Middle frontal gyrus (tissue), 1 donor: ENCODE results near the gene MYADM.

Source experiments
- DNase-seq: peaks from one replicate; pipeline ENCODE4 v3.0.0-alpha.2; 2015; ENCODE audit warnings: low spot score; ENCODE audit errors: extremely low spot score

MYADM gene

DNA sequence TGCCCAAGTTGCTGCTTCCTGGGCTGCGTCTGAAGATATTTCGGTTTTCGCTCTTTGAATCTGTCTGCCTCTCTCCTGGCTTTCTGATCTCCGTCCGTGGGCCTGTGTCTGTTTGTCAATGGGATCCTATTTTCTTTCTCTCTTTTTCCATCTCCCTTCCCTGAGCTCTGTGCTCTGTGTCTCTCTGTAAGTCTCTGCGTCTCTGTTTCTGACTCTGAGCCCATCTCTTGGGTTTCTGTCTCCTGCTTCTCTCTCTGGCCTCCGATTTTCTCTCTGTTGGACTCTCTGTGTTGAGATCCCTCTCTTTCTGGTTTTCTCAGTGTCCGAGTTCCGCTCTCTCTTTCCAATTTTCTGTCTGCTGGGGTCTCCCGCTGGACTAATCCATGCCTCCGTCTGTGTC, 16.1 kb downstream of the MYADM start:
- DNase-seq: no peak

DNA sequence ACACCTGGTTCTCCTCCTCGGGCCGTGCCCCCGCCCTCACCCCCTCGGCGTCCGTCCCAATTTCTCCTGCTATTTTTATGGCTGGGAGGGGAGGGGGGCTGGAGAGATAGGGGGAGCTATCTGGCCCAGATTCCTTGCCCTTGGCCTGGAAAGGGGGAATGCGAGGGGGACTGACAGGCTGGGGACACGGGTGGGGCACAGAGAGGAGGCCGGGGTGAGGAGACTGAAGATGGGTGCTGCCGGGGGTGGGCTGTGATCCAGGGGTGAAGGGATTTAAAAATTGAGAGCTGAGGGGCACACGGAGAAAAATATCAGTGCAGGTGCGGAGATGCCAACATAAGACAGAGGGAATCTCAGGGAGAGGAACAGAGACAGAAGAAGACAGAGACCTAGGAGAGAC, 16.6 kb downstream of the MYADM start:
- DNase-seq: no peak

DNA sequence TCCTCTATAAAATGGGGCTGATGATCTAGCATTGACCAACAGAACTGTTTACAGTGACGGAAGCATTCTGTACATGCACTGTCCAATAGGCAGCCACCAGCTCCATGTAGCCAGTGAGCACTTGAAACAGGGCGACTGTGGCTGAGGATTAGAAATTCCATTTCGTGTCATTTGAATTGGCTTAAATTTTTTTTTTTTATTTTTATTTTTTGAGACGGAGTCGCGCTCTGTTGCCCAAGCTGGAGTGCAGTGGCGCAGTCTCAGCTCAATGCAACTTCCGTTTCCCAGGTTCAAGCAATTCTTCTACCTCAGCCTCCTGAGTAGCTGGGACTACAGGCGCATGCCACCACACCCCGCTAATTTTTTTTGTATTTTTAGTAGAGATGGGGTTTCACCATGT, 17.4 kb downstream of the MYADM start:
- no peak for DNase-seq

DNA sequence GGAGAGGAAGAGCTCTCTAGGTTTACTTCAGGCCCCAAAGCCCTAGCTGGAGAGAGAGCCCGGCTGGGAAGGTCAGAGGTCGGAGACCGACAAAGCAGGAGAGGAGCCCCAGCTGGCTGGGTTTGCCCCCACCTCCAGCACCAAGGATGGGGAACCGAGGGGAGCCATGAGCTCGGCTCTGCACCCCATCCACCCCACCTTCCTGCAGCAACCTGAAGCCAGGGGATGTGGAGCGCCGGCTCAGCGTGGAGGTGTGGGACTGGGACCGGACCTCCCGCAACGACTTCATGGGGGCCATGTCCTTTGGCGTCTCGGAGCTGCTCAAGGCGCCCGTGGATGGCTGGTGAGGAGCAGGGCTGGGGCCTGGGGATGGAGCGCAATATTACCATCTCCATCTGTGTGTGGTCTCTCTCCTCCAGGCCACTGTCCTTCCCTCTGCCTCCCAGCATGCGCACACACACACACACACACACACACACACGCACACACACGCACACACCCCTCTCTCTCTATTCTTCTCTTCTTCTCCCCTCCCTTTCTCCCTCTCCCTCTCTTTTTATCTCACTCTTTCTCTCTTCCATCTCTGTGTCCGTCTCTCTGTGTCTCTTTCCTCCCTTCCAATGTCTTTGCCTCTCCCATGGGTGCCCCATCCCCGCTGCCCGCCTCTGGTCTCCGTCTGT, 24.8 kb downstream of the MYADM start:
- no peak for DNase-seq

DNA sequence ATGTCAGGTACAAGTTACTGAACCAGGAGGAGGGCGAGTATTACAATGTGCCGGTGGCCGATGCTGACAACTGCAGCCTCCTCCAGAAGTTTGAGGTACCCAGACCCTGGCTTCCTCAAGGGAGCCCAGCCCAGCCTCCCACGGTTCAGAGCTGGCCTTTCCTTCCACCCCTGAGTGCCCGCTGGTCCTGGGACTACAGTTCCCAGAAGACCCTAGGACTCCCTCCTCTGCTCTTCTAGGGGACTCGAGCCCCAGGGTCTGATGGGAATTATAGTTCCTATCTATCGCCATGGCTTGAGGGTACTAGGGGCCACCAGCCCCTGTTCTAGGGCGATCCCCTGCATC, 25.3 kb downstream of the MYADM start:
- DNase-seq: no peak

DNA sequence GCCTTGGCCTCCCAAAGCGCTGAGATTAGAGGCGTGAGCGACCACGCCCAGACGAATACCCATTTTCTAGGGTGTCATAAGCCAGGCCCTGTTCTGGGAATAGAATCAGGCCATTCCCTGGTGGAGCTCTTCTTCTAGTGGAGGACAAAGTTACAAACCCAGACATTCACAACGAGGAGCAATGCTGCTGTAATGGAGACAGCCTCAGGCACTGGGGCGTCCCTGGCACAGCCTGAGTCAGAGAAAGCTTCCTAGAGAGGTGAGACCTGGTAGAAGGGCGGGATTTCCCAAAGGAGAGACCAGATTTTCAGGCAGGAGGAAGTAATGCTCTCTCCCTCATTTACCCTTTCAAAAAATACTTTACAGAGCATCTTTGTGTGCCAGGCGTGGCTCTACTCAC, 27.0 kb downstream of the MYADM start:
- no peak for DNase-seq

DNA sequence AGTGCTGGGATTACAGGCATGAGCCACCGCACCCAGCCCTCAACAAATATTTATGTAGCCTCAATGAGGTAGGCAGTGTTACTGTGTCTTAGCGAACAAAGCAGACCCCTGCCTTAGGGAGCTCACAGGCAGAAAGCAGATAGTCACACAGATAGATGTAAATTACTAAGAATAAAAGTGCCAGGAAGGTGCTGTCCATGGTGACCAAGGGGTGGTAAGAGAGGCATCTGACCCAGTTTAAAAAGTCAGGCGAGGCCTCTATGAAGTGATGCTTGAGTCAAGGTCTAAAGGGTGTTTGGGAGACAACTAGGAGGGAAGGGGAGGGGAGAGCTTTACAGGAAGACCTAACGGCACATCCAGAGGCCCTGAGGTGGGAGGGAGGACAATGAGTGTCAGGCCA, 29.0 kb downstream of the MYADM start:
- no peak for DNase-seq

DNA sequence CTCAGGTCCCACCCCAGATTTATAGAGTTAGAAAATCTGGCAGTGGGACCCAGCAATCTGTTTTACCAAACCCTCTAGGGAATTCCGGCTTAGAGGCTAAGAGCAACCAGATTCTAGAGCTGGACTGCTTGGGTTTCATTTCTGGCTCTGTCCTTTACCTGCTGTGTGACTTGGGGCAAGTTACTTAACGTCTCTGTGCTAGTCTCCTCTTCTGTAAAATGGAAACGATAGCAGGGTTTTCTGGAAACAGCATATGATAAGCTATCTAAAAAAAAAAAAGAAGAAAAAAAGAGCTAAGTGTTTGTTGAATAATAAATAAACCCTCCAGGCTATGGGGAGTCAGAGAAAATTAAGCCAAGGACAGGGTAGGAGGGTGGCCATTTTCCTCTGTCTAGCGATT, 29.8 kb downstream of the MYADM start:
- DNase-seq: no peak

DNA sequence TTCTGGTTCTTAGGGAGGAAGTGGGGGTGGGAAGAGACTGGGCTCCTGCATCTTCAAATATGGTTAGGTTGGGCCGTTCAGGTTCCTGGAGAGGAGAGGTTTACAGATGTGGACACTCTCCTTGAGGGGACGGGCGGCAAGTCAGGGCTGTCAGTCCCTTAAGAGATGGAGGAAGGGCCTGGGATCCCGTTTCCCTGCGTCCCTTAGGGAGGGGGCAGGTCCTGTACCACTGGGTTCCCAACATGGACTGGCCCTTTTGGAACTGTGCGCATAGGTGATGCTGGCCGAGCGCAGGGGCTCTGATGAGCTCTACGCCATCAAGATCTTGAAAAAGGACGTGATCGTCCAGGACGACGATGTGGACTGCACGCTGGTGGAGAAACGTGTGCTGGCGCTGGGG, 30.5 kb downstream of the MYADM start:
- no peak for DNase-seq

DNA sequence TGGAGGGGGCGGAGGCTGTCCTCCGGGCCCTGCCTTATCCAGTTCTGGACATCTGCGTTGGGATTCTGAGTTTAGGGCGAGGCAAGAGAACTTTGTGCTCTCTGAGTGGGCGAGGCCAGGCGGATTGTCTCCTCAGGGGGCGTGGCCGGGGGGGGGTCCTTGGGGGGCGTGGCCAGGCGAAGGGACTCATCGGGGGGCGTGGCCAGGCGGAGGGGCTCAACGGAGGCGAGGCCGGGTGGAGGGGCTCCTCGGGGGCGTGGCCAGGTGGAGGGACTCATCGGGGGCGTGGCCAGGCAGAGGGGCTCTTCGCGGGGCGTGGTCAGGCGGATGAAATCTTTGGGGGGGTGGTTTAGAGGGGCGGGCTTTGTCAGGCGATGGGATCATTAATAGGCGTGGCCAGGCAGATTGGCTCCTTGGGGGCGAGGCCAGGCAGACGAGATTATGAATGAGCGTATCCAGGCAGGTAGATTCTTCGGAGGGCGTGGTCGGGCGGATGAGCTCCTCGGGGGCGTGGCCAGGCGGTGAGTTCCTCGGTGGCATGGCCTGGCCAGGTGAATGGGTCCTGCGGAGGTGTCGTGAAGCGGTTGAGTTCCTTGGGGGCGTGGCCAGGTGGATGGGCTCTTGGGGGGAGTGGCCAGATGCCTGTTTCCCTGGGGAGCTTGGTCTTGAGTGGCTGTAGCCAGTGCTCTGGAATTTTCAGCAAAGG, 31.1 kb downstream of the MYADM start:
- no peak for DNase-seq

DNA sequence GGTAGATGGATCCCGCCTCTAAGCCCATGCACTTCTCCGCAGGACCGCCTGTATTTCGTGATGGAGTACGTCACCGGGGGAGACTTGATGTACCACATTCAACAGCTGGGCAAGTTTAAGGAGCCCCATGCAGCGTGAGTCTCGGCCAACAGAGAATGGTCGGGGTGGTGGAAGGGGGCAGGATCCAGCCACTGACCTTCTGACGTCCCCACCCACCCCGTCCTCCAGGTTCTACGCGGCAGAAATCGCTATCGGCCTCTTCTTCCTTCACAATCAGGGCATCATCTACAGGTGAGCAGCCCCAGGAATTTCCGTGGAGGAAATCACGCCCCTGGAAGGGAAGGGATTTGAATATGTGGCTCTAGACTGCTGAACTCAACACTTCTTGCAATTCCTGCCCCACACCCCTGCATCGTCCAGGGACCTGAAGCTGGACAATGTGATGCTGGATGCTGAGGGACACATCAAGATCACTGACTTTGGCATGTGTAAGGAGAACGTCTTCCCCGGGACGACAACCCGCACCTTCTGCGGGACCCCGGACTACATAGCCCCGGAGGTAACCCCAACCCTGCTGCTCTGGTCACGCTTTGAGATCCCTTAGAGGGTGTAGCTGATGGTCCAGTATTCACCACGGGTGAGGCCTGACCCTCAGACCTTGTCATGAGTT, 32.6 kb downstream of the MYADM start:
- no peak for DNase-seq

DNA sequence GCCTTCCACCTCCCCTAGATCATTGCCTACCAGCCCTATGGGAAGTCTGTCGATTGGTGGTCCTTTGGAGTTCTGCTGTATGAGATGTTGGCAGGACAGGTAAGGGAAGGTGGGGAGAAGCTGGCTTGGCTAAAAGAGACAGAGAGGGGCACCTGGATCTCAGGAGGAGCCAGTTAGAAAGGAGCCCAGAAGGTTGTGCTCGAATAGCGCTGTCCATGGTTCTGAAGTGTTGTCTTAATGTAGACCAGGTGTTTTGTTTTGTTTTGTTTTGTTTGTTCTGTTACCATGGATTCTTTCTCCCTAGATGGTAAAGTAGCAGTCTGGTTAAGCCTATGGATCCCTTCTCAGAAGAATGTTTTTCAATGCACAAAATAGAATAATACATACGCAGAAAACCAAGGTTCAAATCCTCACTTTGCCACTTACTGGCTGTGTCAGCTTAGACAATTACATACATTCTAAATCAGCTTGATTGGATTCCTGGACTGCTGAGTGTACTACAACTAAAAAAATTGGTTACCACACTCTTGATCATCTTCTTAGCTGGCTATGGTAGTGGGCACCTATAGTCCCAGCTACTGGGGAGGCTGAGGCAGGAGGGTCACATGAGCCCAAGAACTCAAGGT, 35.5 kb downstream of the MYADM start:
- DNase-seq: no peak

DNA sequence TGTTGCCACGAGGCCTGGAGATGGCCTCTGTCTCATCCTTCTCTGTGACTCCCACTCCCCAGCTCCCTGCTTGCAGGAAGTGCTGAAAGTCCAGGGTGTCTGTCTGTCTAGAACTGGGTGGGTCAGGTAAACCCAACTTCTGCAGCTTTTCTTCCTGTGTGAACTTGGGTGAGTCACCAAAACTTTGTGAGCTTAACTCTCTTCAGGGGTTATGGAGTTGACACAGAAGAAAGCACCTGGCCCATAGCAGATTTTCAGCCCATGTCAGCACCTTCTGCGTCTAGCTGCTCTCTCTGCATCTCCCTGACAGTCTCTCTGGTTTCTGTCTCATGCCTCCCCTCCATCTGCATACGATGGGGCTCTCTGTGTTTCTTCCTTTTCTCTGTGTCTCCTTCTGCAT, 37.2 kb downstream of the MYADM start:
- DNase-seq: no peak

DNA sequence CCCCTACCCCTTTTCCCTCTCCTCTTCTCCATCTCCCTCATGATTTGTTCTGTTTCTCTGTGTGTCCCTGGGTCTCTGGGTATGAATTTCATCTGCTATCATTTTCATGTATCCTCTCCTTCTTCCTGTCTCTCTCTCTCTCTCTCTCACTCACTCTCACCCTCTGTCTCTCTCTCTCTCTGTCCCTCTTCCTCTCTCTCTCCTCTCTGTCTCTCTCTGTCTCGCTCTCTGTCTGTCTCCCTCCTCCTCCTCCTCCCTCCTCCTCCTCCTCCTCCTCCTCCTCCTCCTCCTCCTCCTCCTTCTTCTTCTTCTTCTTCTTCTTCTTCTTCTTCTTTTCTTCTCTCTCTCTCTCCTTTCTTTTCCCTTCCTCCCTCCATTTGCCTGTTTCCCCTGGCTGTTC, 38.1 kb downstream of the MYADM start:
- no peak for DNase-seq

DNA sequence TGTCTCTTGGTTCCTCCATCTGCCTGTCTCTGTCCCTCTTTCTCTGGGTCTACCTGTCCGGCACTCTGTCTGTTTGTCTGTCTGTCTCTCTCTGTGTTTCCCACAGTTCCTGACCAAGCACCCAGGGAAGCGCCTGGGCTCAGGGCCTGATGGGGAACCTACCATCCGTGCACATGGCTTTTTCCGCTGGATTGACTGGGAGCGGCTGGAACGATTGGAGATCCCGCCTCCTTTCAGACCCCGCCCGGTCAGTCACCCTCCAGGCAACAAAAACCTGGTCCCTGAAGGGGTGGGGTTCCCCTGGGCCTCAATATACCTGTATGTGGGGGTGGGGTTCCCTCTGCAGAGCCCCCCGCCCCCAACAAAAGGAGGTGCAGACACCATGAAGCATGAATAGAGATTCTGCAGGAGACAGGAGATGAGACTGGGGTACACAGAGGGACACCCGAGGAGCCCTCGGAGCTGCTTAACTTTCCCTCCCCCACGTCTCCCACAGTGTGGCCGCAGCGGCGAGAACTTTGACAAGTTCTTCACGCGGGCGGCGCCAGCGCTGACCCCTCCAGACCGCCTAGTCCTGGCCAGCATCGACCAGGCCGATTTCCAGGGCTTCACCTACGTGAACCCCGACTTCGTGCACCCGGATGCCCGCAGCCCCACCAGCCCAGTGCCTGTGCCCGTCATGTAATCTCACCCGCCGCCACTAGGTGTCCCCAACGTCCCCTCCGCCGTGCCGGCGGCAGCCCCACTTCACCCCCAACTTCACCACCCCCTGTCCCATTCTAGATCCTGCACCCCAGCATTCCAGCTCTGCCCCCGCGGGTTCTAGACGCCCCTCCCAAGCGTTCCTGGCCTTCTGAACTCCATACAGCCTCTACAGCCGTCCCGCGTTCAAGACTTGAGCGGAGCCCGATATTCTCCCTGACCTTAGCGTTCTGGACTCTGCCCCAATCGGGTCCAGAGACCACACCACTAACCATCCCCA, 38.8 kb downstream of the MYADM start:
- no peak for DNase-seq

DNA sequence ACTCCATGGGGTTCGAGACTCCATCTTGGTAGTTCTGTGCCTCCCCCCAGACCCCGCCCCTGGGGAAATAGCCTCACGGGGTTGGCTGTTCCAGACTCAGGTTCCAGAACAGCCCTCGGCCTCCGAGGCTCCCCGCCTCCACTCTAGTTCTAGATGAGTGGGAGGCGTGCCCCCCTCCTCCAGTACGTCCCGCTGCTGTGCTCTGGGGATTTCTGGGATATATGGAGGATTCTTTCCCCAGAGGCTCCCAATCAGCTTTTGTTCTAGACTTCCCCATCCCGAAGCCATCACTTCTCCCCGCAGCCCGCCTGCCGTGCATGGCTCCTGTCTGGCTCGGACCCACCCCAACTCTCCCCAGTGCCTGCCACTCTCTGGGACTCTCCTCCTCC, 39.5 kb downstream of the MYADM start:
- no peak for DNase-seq

DNA sequence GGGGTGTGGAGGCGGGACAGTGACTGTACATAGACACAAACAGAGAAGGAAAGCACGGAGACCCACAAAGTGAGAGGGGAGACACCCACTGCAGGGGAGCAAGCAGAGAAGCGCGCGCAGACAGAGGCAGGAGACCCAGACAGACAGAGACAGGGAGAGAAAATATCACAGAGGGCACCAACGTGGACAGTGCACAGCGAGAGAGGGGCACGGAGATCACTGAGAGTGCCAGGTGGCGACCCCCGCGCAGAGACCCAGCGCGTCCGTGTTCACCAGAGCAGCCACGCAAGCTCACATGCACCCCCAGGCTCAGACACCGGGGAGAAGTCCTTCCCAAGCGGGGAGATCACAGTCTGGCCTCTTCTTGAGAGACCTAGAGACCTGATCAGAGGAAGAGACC, 40.0 kb downstream of the MYADM start:
- DNase-seq: no peak

DNA sequence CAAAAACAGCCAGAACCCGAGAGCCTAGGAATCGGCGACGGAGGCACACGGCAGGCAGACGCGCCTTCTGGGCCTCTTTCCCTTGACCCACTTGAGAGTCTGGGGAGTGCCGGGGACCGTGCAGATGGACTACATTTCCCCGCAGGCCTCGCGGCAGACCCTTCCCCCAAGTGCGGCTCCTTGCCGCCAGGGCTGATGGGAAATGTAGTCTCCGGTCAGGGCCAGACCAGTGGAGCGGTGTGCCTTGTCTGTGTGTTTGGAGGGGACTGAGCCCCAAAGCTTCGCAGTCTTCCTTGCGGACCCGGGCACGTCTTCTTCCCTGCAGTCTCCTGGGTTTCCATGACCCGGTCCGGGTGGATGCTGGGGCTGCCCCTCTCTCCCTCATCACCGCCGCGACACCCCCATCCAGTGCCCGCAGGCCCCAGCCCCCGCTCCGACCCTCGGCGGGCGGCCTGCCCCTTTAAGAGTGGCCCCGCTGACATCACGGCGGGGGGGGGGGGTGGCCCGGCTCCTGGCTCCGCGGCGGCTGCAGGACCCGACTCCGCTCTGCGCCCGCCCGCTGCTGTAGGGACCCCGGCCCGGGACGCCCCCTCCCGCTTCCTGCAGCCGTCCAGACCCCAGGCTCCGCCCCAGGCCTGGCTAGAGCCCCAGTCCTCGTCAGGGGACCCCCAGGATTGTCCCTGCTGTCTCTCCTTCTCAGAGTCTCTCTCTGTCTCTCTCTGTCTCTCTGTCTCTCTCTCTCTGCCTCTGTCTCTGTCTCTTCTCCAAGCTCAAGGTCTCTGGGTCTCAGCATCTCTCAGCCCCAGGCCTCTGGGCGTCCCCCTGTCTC, 40.6 kb downstream of the MYADM start:
- DNase-seq: peak; percentile 78

DNA sequence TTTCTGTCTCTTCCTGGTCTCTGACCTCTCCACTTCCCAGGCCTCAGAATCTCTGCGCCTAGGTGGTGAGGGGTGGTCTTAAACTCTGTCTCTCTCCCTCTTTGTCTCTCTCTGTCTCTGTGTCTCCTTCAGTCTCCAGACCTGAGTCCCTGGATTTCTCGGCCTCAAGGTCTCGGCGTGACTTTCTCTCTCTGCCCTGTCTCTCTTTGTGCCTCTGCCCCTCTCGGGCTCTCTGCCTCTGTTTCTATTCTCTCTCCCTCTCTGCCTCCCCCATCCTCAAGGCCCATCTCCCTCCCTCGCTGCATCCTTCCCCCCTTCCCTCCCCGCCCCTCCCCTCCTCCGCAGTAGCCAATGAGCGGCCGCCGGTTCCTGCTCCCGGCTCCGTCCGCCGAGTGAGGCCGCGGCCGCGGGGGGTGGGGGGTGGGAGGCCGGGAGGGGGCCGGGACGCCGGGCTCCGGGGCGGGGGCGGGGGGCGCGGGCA, 41.3 kb downstream of the MYADM start, which contains the start of gene CACNG7:
TSS of gene CACNG7 (plus strand) at position 344 of the 481 bp plus-strand sequence. CDS start 3,554 bp downstream, outside the sequence.
- no peak for DNase-seq
